Measurements from ENCODE around the gene SLC10A7.
A peak's percentile ranks its signal among the peaks of the same experiment; 100 is the strongest.

SLC10A7 gene, protein sequence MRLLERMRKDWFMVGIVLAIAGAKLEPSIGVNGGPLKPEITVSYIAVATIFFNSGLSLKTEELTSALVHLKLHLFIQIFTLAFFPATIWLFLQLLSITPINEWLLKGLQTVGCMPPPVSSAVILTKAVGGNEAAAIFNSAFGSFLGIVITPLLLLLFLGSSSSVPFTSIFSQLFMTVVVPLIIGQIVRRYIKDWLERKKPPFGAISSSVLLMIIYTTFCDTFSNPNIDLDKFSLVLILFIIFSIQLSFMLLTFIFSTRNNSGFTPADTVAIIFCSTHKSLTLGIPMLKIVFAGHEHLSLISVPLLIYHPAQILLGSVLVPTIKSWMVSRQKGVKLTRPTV

DNA sequence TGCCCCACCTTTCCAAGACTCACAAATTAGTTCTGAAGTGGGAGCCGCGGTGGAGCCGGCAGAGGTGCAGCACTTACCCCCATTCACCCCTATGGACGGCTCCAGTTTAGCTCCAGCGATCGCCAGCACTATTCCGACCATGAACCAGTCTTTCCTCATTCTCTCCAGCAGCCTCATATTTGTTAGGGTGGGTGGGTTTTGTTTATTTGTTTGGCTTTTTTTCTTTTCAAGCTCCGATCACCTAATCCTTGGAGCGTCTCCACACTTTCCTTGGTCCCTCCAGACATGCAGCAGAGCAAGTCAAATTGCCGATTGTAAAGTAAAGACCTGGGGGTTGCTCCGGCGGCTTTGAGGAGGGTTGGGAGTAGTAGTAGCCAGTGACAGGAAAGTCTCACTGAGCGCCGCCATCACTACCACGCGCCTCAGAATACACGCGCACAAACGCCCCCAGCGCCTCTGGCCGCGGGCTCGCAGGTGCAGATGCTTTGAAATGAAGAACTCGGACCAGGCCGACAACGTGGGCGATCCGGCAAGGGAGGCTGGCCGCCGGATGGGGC is at the start of gene SLC10A7:
TSS of gene SLC10A7 (minus strand) at position 400 of the 557 bp plus-strand sequence. CDS start at position 177, 223 bp downstream.
- ATAC-seq = peak; percentile 86 to 92

DNA sequence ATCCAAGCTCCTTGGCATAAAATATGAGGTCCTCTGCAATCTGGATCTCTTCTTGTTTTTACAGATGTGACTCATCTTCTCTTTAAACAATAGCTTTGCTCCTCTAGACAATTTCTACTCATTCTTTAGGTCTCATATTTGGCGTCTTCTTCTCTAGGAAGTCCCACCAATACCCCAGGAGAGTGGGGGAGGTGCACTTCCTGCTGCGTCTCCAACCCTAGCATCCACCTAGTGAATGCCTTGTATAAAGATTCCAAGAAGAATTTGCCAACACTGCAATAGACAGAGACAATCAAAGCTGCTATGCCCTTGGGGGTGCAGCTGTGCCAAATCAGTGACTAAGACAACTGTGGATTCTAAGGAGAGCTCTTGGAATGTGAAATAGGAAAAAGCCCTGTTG is 45.7 kb upstream of the SLC10A7 start:
- no peak for ATAC-seq

DNA sequence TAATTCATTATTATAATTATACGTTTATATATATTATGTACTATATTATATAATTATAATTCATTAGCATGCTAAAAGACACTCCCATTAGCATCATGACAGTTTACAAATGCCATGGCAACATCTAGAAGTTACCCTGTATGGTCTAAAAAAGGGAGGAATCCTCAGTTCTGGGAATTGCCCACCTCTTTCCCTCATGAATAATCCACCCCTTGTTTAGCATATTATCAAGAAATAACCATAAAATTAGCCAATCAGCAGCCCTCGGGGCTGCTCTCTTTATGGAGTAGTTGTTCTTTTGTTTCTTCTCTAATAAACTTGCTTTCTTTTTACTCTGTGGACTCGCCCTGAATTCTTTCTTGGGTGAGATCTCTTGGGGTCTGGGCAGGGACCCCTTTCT is 42.8 kb upstream of the SLC10A7 start:
- ATAC-seq = no peak

DNA sequence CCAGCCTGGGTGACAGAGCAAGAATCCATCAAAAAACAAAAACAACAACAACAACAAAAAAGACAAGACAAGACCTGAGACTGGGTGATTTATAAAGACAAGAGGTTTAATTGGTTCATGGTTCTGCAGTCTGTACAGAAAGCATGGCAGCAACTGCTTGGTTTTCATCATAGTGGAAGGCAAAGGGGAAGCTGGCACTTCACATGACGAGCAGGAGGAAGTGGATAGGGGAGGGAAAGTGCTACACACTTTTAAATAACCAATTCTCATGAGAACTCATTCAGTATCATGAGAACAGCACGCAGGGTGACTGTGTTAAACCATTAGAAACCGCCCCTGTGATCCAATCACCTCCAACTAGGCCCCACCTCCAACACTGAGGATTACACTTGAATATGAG is 28.4 kb upstream of the SLC10A7 start:
- no peak for ATAC-seq

DNA sequence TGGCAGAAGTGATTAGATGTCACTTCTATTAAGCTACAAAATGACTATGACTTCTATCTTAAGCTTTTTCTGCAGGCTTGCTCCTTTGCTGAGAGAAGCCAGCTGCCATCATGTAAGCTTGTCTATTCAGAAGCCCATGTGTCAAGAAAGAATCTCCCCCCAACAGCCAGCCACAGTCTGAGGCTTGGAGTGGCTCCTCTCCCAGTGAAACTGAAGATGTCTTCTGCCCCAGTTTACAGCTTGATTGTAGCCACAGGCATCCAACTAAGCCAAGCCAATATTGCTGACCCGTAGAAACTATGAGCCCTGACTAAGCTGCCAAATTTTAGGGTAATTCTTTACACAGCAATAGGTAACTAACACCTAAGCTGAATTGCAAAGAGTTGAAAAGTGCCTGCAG is 26.7 kb upstream of the SLC10A7 start:
- ATAC-seq = no peak

DNA sequence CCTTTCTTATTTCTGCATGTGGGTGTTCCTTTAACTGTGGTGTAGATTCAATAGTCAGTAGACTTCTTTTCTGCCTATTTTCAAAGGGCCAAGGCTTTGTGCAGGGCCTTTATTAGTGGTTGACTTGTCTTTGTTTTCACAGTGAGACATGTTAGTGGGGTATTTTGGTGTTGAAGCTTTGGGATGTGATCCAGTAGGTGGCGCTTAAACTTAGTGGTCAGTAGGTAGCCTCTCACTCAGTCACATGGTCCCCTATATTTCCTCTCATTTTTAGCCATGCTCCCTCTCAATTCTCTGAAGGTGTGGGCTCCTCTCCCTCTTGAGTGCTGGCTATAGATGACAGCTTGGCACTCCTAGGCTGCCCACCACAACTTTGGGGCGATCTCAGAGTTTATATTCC is 23.4 kb upstream of the SLC10A7 start:
- ATAC-seq = no peak

DNA sequence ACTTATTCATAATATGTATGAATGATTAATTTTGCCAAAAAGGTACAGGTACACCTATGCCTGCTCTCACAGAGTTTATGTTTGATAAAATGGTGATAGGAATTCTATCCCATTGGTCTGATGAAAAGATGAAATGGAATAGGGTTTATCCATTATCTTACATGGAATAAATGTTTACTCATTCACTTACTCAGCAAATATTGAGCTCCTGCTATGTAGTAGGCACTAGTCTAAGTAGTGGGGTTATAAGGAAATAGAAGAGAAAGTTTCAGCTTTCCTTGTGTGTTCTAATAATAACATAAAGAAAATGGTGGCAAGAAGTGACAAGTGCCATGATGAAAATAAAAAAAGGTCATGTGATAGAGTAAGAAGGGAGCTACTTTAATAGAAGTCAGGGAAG is 12.4 kb upstream of the SLC10A7 start:
- ATAC-seq = no peak

DNA sequence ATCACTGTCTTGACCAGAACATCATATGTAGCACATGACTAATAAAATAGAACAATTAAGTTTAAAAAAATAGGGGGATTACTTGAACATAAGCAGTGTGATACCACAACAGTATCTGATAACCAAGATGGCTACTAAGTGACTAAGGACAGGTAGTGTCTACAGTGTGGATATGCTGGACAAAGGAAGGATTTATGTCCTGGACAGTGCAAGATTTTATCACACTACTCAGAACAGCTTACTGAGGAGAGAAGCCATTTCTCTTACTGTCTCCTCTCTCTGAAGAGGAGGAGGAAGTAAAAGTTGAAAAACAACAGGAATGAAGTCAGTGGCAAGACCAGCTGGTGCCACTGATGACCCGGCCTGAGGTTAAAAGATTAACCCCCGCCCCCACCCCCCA is 4.0 kb upstream of the SLC10A7 start:
- ATAC-seq = no peak

DNA sequence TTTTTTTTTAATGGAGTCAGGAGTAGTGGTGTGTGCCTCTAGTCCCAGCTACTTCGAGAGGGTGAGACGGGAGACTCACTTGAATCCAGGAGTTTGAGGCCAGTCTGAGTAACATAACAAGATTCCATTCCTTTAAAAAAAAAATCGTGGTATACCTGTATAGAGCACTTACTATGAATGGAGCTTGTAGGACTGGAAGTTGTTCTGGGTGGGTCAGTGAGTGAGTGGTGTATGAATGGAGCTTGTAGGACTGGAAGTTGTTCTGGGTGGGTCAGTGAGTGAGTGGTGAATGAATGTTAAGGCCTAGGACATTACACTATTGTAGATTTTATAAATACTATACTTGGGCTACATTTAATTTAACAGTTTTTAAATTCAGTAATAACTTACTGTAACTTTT is 2.9 kb upstream of the SLC10A7 start:
- ATAC-seq = no peak

DNA sequence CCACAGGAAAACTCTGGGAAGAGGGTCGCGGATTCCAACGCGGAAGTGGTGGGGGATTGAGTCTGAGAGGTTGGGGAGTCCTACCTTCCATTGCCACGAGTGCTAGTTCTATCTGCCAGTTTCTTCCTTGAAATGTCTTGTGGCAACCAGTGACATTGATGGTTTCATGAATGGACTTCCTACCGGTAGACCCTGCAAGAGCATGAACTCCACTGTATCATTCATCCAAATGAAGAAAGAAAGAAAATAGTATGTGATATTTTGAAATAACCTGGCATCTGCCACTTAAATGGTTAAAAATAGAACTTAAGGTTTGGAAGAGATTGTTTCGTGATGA is 1.1 kb upstream of the SLC10A7 start:
- ATAC-seq = peak in 1 of 2 donors; percentile 5

DNA sequence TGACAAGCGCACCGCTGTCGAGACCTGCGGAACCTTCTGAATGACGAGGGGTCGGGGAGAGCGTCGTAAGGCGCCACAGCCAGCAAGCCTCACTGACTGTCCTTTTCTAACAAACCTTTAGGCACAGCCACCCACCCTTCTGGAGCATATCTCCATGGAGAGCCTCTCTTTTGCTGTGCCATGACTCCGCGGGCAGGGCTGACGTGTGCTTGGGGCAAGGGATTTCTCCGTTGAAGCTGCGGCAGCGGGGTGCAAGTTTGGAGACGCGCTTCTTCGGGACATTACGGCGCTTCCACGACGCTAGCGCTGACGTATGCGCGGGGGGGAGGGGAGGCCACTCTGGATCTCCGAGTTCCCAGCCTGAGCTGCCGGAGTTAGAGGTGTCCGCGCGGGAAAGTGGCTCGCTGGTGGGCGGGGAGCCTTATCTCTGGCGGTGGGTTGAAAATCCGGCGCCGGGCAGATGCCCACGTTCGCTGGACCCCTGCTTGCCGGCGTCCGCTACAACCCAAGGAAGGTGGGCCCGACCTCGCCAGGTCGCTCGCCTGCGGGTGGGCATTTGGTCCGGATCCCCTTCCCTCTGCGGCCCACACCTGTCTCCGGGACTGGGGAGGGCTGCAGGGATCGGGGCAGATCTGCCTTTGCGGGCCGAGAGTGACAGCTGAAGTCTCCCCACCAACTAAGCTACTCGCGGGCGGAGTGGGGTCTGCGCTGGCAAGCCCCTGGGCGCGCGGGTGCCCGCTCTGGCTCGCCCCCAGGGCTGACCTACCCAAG is 543 bp upstream of the SLC10A7 start:
- ATAC-seq = peak; percentile 85 to 87

DNA sequence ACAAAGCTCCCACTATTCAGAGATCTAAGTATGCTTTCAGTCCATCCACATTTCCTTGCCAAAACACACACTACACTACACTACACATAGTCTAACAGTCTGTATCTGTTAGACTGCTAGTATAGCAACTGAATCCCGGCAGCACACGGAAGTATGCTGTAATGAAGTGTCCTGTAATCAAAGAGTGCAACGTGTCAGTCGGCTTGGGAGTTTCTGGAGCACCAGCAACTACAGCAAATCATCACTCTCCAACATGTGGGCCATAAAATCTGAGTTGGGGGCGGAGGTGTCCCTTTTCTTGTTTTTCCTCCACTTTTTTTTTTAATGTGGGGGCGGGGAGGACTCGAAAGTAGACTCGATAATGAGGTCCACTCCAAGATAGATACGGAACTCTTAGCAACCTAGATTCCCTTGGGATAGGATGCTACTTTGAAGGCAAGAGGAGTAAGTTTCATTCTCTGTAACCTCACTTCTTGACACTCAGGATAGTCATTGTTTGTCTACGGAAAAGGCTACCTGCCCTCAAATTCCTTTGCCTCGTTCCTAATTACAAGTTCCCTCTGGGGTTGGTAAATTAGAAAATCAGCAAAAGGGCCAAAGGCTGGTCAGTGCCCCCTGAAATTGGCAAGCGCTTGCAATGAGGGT is 722 bp downstream of the SLC10A7 start:
- no peak for ATAC-seq

DNA sequence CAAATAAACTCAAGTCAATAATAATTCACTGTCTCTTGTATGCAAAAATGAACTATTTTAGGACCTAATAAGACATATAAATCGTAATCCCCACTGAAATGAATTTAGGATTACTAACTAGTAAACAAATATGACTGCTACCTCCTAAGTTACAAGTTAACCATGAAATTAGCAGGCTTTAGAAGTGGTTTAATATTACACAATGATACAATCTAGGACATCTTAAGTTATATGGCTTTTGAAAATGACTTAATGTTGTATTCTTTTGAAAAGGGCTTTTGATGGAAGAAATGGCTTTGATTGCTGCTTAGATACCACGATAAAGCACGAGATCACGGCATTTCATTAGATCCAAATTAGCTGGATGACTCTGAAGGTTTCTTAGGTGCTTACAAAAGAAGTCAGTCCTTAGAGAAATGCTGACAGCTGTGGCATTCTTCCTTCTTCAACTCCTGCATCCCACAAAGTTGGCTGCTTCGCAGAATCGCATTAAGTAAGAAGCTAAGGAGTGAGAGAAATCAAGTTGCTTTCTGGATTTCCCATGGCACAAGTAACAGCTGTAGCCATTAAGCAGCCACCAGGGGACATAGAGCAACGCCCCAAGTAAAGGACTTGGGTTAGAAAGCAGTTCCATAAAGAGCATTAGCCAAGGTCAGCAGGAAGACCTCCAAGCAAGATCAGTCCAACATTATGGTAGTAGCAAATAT is 6.9 kb downstream of the SLC10A7 start:
- no peak for ATAC-seq

DNA sequence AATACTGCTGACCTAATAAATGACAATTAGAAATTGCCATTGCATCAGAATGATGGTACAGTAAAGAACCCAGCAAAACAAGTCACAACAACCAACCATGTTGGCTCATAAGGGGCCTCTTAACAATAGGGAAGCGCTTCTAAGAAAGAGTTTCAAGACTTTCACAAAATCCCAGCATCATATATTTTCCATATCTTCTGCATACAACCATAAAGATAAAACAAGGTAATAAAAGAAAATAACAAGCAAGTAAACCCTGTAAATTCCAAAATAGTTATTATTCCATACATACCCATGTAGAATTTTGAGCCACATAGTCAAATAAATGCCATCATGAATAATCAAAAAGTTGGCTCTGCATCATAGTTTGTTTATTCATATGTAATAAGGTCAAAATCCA is 8.2 kb downstream of the SLC10A7 start:
- ATAC-seq = no peak

DNA sequence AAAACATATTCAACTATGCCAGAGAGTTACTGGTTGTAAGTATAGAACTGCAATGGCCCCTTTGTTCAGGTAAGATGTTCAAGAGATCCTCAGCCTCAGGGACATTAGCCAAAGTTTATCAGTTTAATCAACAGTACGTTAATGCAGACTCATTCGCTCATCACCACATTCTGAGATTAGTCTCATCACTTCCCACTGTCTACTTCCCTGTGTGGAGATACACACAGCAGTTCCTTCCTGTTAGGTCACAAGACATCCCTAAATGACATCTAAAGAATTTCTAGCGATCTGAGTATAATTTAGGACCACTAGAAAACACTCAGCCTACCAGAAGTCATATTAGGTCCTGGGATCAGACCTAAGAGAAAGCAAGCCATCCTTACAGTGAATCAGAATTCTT is 10.4 kb downstream of the SLC10A7 start:
- ATAC-seq = no peak

DNA sequence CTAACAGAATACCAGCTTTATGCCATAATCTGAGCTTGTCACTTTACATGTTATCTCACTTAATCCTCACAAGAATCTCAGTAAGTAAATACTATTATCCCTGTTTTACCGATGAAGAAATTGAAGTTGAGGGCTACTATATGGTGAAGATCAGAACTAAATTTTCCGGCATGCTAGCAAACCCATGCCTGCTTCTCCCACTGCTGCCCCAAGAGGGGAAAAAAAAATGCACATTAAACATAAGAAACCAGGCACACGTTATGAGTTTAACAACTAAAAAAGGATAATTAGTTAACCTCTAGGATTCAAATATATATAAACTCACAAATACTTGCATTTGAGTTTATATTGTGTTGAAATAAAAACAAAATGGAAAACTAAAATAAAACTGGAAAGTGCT is 10.8 kb downstream of the SLC10A7 start:
- ATAC-seq = no peak

DNA sequence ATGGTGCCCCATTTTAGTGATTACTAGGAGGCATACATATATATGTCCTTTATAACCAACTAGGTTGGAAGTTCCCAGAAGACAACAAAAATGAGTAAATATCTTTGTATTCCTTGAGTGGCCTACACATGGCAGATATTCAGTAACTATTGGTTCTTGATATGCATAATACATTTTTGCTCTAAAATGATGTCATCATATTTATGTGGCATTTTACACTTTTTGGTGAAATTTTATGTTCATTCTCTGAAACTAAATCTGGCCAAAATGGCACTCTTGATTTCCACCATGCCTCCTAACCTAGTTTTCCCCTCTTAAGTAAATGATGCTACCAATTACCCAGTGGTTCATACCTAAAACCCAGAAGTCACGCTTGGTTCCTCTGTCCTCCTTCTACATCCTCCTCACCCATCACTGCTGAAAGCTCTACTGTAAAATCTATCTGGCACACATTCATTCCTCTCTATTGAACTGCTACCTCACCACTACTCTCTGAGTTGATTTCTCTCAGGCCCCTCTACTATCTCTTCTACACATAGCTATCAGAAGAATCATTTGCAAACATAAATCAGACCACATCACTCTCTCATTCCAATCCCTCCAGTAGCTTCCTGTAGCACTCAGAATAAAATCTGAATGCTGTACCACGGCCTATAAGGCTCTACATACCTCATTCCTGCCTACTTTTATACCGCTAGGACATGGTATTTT is 13.4 kb downstream of the SLC10A7 start:
- ATAC-seq = no peak

DNA sequence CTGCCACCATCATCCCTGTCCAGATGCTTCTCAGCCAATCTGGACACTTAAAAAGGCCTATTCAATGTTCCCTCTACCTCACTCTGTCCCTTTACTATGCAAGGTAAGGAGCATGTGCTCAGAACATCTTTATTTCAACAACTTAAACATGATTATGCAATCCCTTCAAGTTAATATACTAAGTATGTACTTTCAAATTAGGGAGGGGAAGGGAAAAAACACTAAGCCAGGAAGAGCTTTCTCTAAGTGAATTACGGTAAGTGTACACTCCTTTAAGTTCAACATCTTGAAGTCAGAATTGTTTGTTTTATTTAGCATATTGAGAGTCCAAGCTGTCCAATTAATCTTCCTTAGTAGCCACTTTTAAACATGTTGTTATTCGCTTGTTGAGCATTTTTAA is 14.1 kb downstream of the SLC10A7 start:
- ATAC-seq = no peak

DNA sequence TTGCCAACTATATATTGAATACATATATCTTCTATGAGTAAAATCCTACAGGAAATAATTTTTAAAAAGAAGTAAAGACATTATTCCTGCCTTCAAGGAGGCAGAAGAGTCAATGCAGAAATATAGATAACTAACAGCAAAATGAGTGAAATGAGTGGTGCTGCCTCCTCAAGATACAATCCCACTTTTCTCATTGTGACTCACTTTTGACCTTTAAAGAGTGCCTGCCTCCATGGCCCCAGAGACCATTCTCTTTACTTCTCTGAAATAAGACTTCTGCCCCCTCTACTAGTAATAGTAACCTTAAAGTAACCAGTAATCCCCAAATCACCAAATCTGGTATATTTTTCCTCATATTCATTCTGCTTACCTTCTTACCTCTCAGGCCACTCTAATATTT is 15.5 kb downstream of the SLC10A7 start:
- no peak for ATAC-seq

DNA sequence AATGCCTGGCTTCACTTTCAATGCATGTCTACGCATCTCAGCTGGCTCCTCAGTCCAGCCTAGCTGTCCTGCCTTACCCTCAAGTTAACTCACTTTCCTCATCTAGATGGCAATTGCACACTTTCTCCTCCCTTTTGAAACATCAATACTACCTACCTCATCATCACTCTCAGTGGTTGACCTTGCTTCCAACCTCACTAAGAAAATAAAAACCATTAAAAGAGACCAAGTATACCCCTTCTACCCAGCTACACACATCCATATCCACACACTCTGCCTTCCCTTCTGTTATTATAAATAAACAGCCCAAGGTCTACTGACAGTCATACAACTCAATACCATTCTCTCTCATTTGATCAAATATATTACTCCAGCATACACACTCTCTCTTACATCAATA is 21.5 kb downstream of the SLC10A7 start:
- ATAC-seq = no peak

DNA sequence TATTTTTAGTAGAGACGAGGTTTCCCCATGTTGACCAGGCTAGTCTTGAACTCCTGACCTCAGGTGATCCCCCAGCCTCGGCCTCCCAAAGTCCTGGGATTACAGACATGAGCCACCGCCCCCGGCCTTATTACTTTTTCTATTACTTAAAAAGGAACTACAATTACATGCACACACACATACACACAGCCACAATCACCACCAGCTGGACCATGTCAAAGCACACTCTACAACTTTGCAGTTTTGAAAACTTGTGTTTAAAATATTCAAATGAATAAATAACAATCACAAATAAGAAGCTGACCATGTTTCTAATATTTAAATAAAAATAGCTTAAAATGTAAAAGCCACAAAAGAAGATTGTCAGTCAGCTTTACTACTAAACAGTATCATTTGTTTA is 23.4 kb downstream of the SLC10A7 start:
- ATAC-seq = no peak

DNA sequence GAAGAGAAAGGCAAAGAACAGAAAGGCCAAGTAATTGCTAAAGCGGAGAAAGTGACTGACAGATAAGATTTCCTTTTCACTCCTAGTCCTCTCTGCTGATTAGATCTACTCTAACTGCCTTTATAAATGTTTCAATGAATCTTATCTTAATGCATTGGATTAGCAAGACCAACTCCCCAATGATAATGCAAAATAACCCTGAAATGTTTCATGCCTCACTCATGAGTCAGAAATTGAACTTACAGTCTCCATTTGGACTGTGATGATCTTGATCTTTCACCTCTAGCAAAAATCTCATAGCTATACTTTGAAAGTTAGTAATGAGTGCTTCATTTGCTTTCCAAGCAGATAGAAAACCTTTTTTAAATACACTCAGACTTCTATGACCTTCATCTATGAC is 26.5 kb downstream of the SLC10A7 start:
- peak; percentile 51 to 80 for ATAC-seq

Data from activated CD4-positive, CD25-positive, alpha-beta regulatory T cell treated with anti-CD3 and anti-CD28 coated beads, Interleukin-2, amount 50 U/mL, for 24 hours (primary cell).